Activated CD8-positive, alpha-beta memory T cell treated with anti-CD3 and anti-CD28 coated beads for 24 hours (primary cell): Measurements from ENCODE around the gene COPS9.

Experiments
- DNase-seq: peaks from one replicate; pipeline ENCODE4 v3.0.0-alpha.2; 2020

COPS9 gene

DNA sequence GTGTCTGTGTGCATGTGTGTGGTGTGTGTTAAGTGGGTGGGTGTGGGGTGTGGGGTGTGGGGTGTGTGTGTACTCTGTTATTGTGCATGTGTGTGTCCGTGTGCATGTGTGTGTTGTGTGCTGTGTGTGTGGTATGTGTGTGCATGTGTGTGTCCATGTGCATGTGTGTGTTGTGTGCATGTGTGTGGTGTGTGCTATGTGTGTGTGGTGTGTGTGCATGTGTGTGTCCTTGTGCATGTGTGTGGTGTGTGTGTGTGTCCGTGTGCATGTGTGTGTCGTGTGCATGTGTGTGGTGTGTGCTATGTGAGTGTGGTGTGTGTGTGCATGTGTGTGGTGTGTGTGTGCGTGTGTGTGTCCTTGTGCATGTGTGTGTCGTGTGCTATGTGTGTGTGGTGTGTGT is 11.3 kb upstream of the COPS9 start:
- DNase-seq: no peak

- DNase-seq: no peak
These were observed 10.6 kb upstream of the COPS9 start for GRCh38 chr2:240146627-240147278.

DNA sequence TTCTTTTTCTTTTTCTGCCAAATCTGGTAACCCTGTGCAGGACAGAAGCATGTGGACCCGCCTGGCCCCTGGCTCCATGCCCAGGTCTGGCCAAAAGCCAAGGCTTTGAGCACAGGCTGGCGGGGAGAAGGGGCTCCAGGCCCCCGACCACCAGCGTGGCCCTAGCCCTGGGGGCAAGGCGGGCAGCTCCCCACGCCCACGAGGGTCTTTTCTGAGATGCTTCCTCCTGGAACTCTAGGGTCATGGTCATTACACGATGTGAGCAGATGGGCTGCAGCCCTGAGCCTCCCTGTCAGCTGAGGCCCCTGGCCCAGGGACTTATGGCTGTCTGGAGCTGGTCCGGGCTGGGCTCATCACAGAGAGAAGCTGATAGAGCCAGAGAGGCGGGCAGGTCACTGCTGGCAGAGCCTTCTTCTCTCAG is 10.0 kb upstream of the COPS9 start:
- DNase-seq: no peak

GRCh38 chr2:240145461-240145860 is 9.4 kb upstream of the COPS9 start:
- no peak for DNase-seq

DNA sequence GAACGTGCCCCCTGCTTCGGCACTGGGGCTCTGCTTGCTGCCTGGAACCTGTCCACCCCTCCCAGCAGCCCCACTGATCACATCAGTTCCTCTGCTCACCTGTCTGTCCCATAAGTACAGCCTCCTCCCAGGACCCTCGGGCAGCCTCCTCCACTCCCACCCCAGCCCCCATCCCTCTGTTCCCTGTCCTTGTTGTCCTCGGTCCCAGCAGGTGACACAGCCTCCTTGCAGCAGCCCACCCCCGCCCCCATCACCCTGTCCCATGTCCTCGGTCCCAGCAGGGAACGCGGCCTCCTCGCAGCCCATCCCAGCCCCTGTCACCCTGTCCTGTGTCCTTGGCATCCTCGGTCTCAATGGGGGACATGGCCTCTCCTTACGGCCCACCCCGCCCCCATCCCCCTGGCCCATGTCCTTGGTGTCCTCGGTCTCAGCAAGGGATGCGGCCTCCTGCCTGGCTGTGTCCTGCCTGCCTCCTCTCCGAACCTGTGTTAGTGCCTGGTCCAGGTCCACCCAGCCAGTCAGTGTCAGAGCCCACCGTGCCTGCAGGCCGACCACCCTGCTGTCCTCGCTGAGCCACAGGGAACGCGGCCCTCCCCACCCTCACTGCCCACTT is 8.7 kb upstream of the COPS9 start:
- DNase-seq: no peak

DNA sequence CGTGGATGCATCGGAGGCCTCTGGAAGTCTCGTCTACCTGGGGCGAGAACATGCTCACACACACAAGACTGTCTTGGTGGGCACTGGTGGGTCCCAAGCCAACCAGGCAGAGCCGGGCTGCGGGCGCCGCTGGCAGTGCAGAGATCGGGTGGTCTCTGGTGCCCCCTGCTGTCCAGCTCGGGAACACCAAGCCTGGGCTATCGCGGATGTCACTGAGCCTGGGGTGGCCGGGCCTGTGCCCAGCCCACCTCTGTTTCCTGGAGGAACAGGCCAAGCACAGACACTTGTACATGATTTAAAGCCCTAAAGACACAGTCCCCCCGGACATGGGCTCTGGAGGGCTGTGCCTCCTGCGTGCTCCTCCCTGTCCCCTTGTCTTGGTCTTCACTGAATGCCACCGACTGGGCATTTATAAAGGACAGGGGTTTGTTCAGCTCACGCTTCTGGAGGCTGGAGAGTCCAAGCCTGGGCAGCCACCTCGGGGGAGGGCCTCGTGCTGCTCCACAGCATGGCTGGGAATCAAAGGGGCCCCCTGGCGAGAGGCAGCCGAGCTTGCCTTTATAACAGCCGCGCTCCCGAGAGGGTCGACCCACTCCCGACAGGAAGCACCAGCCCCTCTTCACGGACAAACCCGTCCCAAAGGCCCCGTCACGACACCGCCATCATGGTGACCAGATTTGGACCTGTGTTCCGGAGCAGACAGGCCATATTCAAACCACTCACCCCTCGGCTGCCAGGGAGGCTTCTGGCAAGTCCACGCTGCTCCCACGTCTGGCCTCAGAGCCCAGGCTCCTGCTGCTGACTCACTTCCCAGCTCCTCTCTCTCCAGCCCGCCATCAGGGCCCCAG is 7.9 kb upstream of the COPS9 start:
- DNase-seq: peak; percentile 97

DNA sequence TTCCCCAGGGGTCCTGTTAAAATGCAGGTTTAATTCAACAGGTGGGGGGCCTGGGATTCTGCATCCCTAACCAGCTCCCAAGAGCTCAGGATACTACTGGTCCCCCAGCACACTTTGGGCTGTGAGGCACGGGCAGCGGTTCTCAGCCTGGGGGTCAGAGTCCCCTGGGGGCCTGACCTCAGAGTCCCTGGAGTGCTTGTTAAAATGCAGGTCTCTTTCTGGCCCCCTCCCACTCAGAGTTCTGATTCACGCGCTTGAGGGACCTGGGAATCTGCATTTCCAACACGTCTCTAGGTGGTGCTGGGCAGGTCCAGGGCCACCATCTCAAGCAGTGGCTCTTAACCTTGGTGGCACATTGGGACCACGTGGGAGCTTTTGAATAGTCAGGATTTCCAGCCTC is 7.2 kb upstream of the COPS9 start:
- DNase-seq: no peak

- no peak for DNase-seq
These were observed 6.8 kb upstream of the COPS9 start for GRCh38 chr2:240142859-240143258.

DNA sequence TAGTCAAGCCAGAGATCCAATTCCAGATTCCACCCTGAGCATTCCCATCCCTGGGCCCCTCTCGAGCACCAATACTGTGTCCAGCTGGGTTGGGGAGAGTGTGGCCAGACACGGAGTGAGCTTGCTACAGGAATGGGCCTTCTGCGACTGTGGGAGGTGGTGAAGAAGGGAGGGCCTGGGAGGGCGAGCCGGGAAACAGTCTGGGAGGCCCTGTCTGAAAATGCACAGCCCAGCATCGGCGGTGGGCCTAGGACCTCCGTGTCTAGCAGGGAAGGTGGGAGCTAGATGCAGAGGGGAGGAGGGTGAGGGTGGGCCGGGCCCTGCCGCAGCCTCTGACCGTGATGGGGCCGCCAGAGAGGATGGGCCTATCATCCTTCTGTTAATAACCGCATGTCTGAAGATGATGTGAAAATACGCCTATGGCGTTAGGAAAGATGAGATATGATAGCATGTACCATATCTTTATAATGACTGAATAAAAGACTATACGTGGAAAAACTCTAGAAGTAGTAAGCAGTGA is 6.2 kb upstream of the COPS9 start:
- DNase-seq: no peak

DNA sequence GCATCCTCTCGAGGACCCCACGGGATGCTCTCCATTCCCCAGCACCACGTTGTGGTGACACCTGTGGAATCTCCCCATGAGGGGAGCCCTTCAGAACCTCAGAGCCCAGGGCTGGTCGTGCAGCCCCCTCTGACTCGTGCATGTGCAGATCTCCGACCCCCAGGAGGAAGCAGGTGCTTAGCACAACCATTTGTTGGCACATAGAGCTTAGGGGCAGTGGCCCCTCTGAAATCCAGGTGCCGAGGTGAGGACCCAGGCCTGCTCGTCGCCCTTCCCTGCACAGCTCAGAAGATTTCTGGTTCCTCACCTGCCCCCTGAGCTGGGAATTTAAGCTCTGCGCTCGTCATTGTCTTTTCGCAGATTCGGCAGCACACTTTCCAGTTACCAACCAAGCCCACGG is 5.6 kb upstream of the COPS9 start:
- DNase-seq: no peak

GRCh38 chr2:240140920-240141319 is 4.8 kb upstream of the COPS9 start:
- DNase-seq: no peak

GRCh38 chr2:240140511-240140910 is 4.4 kb upstream of the COPS9 start, which contains the start of gene OTOS:
TSS of gene OTOS (minus strand) at chr2:240140658. CDS start at chr2:240140326, 332 bp downstream.
- DNase-seq: no peak

DNA sequence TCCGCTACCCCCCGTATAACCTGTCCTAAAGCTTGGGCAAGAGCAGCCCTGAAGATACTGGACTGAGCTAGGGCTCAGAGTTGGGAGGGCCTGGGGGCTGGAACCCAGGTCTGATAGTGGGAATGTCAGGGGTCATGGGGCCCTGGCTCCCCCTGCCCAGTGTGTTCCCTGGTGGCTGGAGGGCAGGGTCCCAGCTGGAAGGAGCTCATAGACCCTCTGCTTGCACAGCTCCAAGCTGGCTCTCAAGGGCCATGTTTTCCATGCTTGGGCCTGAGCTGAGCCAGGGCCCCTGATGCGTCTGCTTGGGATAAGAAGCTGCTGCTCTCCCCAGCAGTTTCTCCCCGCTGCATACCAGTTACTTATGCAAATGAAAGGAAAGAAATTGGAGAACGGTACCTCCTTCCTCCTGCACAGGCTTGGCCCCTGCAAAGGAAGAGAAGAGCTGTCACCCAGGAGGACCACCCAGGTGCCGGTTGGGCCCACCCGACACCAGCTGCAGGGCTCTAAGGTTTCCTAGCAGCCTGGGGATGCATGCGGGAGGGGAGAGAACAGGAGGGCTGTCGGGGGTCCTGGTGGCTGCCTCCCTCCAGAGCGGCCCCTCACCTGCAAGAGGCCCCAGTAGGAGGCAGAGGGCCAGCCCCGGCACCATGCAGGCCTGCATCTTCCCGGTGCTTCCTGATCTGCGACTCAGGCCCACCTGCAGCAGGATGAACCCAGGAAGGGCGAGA is 3.7 kb upstream of the COPS9 start:
- DNase-seq: no peak

- no peak for DNase-seq
These were observed 2.9 kb upstream of the COPS9 start for GRCh38 chr2:240139011-240139441.

DNA sequence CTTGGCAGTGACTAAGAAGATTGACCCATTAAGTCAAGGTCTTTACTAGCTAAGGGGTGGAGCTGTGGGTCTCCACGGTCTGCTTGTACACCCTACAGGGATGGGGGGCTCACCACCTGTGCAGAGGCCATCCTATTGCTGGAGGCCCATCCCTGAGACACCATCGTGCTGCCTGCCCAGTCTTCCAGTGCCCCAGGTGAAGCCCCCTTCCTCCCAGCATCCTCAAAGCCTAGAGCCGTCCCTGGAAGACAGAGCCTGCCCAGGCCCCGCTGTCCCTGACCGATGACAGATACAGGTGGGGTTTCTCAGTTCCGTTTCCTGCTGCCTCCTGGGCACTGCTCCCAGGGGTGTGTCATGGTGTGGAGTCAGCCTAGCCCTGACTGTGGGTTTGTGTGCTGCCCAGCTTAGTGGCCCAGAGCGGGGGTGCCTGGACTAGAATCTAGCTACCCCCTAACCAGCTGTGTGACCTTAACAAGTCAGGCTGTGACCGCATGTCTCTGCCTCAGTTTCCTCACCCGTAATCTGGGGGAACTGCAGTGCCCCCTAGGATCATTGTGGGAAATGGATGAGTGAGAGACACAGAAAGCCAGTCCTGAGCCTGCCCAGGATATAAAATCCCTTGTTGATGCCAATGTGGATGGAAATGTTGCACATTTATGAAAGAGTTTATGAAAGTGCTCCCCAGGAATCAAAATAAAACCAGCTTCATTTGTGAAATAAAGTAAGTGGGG is 2.3 kb upstream of the COPS9 start:
- no peak for DNase-seq

DNA sequence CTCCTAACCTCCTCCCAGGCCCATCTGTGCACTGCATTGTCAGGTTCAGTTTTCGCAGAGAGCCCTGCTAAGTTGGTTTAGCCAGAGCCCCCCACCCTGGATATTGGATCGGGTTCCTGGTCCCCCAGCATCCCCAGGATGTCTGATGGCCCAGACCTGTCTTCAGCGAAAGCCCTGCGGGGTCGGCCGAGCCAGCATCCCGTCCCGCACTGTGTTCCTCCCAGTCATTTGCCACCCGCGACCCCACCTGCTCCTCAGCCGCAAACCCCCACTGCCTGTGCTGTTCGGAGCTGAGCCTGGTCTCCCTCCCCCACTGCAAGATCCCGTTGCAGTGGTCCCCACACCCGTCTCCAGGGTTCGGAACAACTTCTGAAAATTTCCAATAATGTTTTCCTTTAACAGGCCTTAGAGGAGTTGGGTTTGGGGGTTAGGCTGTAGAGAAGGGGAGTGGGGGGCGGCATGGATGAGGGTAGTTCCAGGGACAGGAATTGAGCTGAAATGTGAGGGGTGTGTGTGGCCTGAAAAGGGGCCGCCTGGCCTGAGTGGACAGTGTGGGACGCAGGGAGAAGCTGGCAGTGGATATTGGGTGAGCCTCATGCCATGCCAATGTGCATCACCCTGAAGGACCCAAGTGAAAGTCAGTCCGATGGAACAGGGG is 1.6 kb upstream of the COPS9 start:
- DNase-seq: no peak

DNA sequence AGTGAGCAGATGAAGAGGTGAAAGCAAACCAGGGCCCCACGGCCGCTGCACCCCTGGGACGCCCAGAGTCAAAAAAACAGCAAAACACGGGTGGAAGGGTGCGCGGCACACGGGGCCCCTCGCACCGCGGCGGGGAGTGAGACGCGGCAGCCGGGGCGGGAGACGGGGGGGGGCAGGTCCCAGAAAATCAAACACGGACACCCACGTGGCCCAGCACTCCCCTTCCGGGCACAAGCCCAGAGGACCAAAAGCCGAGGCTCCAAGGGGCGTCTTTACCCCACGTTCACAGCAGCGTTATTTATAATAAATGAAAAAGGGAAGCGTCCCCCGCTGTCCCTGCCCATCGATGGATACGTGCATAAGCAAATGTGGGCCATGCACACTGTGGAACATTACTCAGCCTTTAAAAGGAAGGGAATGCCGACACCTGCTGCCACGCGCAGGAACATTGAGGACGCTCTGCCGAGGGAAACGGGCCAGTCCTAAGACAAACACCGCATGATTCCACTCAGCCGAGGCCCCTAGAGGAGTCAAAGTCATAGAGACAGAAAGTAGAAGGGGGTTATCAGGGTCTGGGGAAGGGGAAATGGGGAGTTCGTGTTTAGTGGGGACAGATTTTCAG is 677 bp upstream of the COPS9 start:
- DNase-seq: no peak

GRCh38 chr2:240135706-240136012 is 446 bp downstream of the COPS9 start:
- no peak for DNase-seq

DNA sequence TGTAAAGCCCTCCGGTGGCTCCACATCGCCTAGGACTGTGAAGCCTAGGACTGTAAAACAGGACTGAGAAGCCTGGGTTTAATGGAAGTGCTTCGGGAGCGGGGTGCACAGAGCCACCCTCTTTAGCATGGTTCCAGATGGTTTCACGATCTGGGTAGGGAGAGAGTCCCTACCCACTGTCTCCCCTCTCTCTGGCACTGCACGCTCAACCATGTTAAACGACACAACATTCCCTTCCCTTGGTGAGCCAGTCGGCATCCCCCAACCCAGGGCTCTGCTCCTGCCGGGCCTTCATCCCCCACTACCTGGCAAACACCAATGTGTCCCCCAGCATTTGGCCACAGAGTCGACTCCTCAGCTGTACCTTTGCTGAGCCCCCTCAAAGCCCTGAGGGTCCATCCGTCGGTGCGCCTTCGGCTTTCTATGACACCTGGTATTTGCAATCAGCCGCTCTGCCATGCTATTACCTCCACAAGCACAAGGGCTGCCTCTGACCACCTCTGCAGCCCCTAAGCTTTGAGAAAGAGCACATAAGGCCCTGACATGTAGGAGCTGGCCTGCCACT is 1.1 kb downstream of the COPS9 start:
- no peak for DNase-seq

DNA sequence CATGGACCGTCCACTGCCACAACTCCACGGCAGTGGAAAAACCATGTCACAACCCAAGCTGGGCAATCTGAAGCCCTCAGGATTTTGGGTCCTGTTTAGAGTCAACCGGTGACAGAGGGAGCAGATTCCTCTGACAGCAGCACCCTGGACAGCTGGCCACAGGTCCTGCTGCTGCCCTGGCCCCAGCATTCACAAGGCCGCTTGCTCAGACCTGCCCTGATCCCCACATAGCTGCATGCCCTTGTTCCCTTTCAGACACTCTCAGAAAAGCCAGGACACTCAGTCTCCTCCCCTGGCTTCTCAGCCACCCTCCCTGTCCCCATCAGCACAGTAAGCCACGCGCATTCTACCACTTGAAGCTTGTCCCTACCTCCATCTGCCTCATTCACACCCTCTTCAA is 1.6 kb downstream of the COPS9 start:
- no peak for DNase-seq

GRCh38 chr2:240133401-240133800 is 2.7 kb downstream of the COPS9 start:
- no peak for DNase-seq
